GM18873 (cell line): ENCODE results near the gene TSPAN6.

Experiments
- ATAC-seq: cut with Tn5 transposase; IDR thresholded peaks from one replicate; pipeline ENCODE4 v1.9.1; 2021; ENCODE audit warnings: mild to moderate bottlenecking, moderate library complexity, moderate number of reproducible peaks; ENCODE audit not compliant: unreplicated experiment, low FRiP score

Gene TSPAN6

GRCh38 chrX:100591256-100592051 lies 45.2 kb downstream of the TSPAN6 start:
- ATAC-seq: no peak

DNA sequence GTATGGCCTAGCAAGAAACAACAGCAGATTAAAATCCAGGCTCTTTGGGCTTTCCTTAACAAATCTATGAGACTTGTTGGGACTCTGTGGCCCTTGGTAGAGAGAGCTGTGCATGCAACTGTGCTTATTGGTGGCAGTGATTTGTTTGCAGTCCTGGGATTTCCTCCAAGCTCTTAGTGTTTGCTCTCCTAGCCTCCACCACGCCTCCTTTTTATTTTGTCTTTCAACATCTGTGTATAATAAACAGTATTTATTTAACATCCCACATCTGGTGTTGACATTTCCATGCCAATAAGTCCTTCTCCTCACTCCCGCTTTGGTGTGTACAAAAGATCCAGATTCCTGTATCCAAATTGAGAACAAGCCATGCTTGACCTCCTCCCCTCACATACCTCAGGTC lies 48.7 kb downstream of the TSPAN6 start:
- no peak for ATAC-seq

GRCh38 chrX:100586747-100587146 lies 49.9 kb downstream of the TSPAN6 start:
- ATAC-seq: no peak

- ATAC-seq: no peak
Observed at GRCh38 chrX:100584611-100585010, 52.0 kb downstream of the TSPAN6 start, which contains the start of gene TNMD. TNMD (plus strand) TSS chrX:100584936; CDS start chrX:100585019, 83 bp downstream.
